ENCODE data around the gene TSN.

DNA sequence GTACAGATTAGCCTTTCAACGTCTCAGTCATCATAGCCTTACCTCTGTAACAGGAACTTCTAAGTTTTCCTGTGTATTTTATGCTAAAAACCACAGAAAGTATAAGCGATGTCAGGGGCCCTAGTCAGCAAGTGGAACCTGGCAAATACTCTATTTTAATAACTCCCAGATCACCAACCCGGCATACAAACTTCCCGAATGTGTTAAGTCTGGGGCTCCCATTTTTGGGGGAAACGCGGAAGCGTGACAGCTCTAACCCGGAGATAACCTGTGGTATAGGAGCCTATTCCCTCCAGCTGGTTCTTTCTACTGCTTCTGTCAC is 19.4 kb upstream of the TSN start:
- TF ChIP-seq, protein P1, sequence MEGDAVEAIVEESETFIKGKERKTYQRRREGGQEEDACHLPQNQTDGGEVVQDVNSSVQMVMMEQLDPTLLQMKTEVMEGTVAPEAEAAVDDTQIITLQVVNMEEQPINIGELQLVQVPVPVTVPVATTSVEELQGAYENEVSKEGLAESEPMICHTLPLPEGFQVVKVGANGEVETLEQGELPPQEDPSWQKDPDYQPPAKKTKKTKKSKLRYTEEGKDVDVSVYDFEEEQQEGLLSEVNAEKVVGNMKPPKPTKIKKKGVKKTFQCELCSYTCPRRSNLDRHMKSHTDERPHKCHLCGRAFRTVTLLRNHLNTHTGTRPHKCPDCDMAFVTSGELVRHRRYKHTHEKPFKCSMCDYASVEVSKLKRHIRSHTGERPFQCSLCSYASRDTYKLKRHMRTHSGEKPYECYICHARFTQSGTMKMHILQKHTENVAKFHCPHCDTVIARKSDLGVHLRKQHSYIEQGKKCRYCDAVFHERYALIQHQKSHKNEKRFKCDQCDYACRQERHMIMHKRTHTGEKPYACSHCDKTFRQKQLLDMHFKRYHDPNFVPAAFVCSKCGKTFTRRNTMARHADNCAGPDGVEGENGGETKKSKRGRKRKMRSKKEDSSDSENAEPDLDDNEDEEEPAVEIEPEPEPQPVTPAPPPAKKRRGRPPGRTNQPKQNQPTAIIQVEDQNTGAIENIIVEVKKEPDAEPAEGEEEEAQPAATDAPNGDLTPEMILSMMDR (conservative IDR thresholded peaks at IDR 0.05 in 1 of 2, IDR thresholded peaks at IDR 0.05 in 1 of 2; ENCODE audit: extremely low read depth in 1 of 2, insufficient read depth in 1 of 2, low read depth in 1 of 2, low read length in 2 of 2), result no peak
- TF ChIP-seq EZH2 (IDR thresholded peaks at IDR 0.05; ENCODE audit: borderline replicate concordance, low read length), result no peak
